Measurements from ENCODE around the gene MAN1A2.
"Not testable (repeated sequence)": the region's sequence is repeated elsewhere in the genome, so short reads cannot be mapped to it uniquely, and the experiment has no call there.

MAN1A2 gene

GRCh38 chr1:117556976-117557375 is 189.7 kb downstream of the MAN1A2 start (continued):
- TF ChIP-seq PATZ1 (tag by site-specific recombination; IDR thresholded peaks at IDR 0.05) (no peak), ZNF19 (tag by site-specific recombination; IDR thresholded peaks at IDR 0.05; ENCODE audit: low read depth) (no peak), ZNF514 (tag by site-specific recombination; IDR thresholded peaks at IDR 0.05) (no peak)

- CTCF ChIA-PET; H3K36me3 ChIP-seq (ENCODE audit: control insufficient read depth in 2 of 2, insufficient read depth in 1 of 2, low read length in 2 of 2); H3K4me1 ChIP-seq (ENCODE audit: control insufficient read depth, insufficient read depth, low read length); H3K9me3 ChIP-seq (ENCODE audit: control insufficient read depth, insufficient read depth, low read depth, low read length); H3K27ac ChIP-seq (ENCODE audit: extremely low read depth, low read depth, low read length); POLR2A ChIA-PET; H3K4me3 ChIP-seq (ENCODE audit: low read depth, low read length): not testable (repeated sequence)
These were observed 191.2 kb downstream of the MAN1A2 start for GRCh38 chr1:117558451-117558850.

GRCh38 chr1:117559139-117559538 is 191.9 kb downstream of the MAN1A2 start:
- no peak overlapping the region for H3K27ac ChIP-seq (ENCODE audit: extremely low read depth, low read depth, low read length)
- H3K9me3 ChIP-seq (ENCODE audit: control insufficient read depth, insufficient read depth, low read depth, low read length) = no peaks in the 10 kb centered on the region
- no peaks in the 10 kb centered on the region for H3K4me1 ChIP-seq (ENCODE audit: control insufficient read depth, insufficient read depth, low read length)
- ChIA-PET POLR2A (no interaction called here), CTCF (interaction anchor here (0.8 kb wide), 1 partner anchor 195 kb away, joined by 3 read pairs; no protein-coding TSS in a partner anchor)
- H3K36me3 ChIP-seq (ENCODE audit: control insufficient read depth in 2 of 2, insufficient read depth in 1 of 2, low read length in 2 of 2) = no peaks in the 10 kb centered on the region
- no peak overlapping the region for H3K4me3 ChIP-seq (ENCODE audit: low read depth, low read length)
- TF ChIP-seq ZBTB26 (tag by site-specific recombination; optimal IDR thresholded peaks at IDR 0.05) (no peak), ZNF660 (tag by site-specific recombination; IDR thresholded peaks at IDR 0.05) (no peak), ZSCAN5A (tag by site-specific recombination; IDR thresholded peaks at IDR 0.05) (no peak), ZEB2 (tag by site-specific recombination; IDR thresholded peaks at IDR 0.05) (no peak), ZFP3 (tag by site-specific recombination; IDR thresholded peaks at IDR 0.05; ENCODE audit: low read depth) (no peak), ZNF830 (tag by site-specific recombination; IDR thresholded peaks at IDR 0.05; ENCODE audit: low read depth) (no peak), ZBTB6 (tag by site-specific recombination; IDR thresholded peaks at IDR 0.05) (no peak), HIC1 (tag by site-specific recombination; IDR thresholded peaks at IDR 0.05) (no peak), KLF1 (tag by site-specific recombination; IDR thresholded peaks at IDR 0.05) (no peak), INSM2 (tag by site-specific recombination; IDR thresholded peaks at IDR 0.05) (no peak), ZNF518A (tag by site-specific recombination; conservative IDR thresholded peaks at IDR 0.05; ENCODE audit: low read depth) (no peak), ZNF776 (tag by site-specific recombination; IDR thresholded peaks at IDR 0.05; ENCODE audit: borderline replicate concordance) (no peak), ZSCAN16 (tag by site-specific recombination; IDR thresholded peaks at IDR 0.05) (no peak), ZBTB1 (tag by site-specific recombination; IDR thresholded peaks at IDR 0.05) (no peak), ZNF555 (tag by site-specific recombination; conservative IDR thresholded peaks at IDR 0.05) (no peak)
